HepG2 (cell line): ENCODE data around the gene B9D2. TPM values are rescaled to one million over a fixed set of nuclear protein-coding genes. Genes with fewer than 3 reads are reported as not detected.

Experiments used
- DR1 ChIP-seq: sonication (generic); formaldehyde crosslinking; IDR thresholded peaks from 2 replicates; pipeline ENCODE4 v1.8.0; 2021; ENCODE audit warnings: mild to moderate bottlenecking, missing genetic modification reagents, inconsistent platforms
- ESRRA ChIP-seq: sonication (generic); formaldehyde crosslinking; IDR thresholded peaks from 2 replicates; pipeline ENCODE4 v1.5.1; 2020; ENCODE audit warnings: mild to moderate bottlenecking, low read depth, missing genetic modification reagents
- FOXM1 ChIP-seq: sonication (generic); formaldehyde crosslinking; IDR thresholded peaks from 2 replicates; pipeline ENCODE4 v1.5.0; 2020; ENCODE audit warnings: missing genetic modification reagents
- GZF1 ChIP-seq: sonication (generic); formaldehyde crosslinking; IDR thresholded peaks from 2 replicates; pipeline ENCODE4 v1.5.1; 2020; ENCODE audit warnings: mild to moderate bottlenecking, missing genetic modification reagents
- KMT2A ChIP-seq: sonication (generic); formaldehyde crosslinking; IDR thresholded peaks from 2 replicates; pipeline ENCODE4 v1.4.0; 2020; ENCODE audit warnings: missing genetic modification reagents
- MED13 ChIP-seq: sonication (generic); formaldehyde crosslinking; IDR thresholded peaks from 2 replicates; pipeline ENCODE4 v1.5.0; 2020; ENCODE audit warnings: missing genetic modification reagents
- MXD4 ChIP-seq: IDR thresholded peaks from 2 replicates; pipeline ENCODE4 v1.6.1; 2016; ENCODE audit warnings: mild to moderate bottlenecking, missing biosample characterization, missing genetic modification reagents
- NBN ChIP-seq: fragments of 450-650 bp; conservative IDR thresholded peaks from 2 replicates; pipeline ENCODE4 v1.6.1; 2017
- NRL ChIP-seq: sonication (generic); formaldehyde crosslinking; IDR thresholded peaks from 2 replicates; pipeline ENCODE4 v1.5.0; 2020; ENCODE audit warnings: missing genetic modification reagents, mild to moderate bottlenecking, moderate library complexity, borderline replicate concordance
- PCBP2 ChIP-seq: fragments of 200-400 bp; formaldehyde crosslinking; optimal IDR thresholded peaks from 2 replicates; pipeline ENCODE3; 2018; ENCODE audit warnings: low read length, low read depth; ENCODE audit not compliant: poor library complexity, severe bottlenecking
- RBAK ChIP-seq: sonication (generic); formaldehyde crosslinking; IDR thresholded peaks from 2 replicates; pipeline ENCODE4 v1.5.1; 2020; ENCODE audit warnings: mild to moderate bottlenecking, missing genetic modification reagents
- RCOR2 ChIP-seq: IDR thresholded peaks from 2 replicates; pipeline ENCODE4 v1.6.1; 2016; ENCODE audit warnings: missing biosample characterization, missing genetic modification reagents
- SIN3A ChIP-seq: IDR thresholded peaks from 2 replicates; pipeline ENCODE4 v1.6.1; 2011; ENCODE audit warnings: low read depth, mild to moderate bottlenecking, control low read depth, low read length, borderline replicate concordance
- SRF ChIP-seq: IDR thresholded peaks from 2 replicates; pipeline ENCODE4 v1.6.1; 2011; ENCODE audit warnings: mild to moderate bottlenecking, low read depth, low read length, moderate library complexity
- SSRP1 ChIP-seq: IDR thresholded peaks from 2 replicates; pipeline ENCODE4 v1.6.1; 2016; ENCODE audit warnings: control low read depth
- SUZ12 ChIP-seq: fragments of 150-350 bp; IDR thresholded peaks from 2 replicates; pipeline ENCODE4 v1.6.1; 2014; ENCODE audit warnings: low read depth, low read length
- TCF7 ChIP-seq: sonication (generic); IDR thresholded peaks from 2 replicates; pipeline ENCODE4 v1.6.1; 2016; ENCODE audit warnings: antibody characterized with exemption, low read depth
- ZBTB25 ChIP-seq: IDR thresholded peaks from 2 replicates; pipeline ENCODE4 v1.6.1; 2018; ENCODE audit warnings: missing genetic modification reagents
- ZMAT3 ChIP-seq: sonication (generic); formaldehyde crosslinking; conservative IDR thresholded peaks from 2 replicates; pipeline ENCODE4 v1.7.0; 2021; ENCODE audit warnings: missing genetic modification reagents
- ZNF225 ChIP-seq: sonication (generic); formaldehyde crosslinking; IDR thresholded peaks from 2 replicates; pipeline ENCODE4 v1.4.0; 2020; ENCODE audit warnings: mild to moderate bottlenecking, missing genetic modification reagents
- ZNF260 ChIP-seq: sonication (generic); formaldehyde crosslinking; IDR thresholded peaks from 2 replicates; pipeline ENCODE4 v1.4.0; 2020; ENCODE audit warnings: missing genetic modification reagents, low read depth, mild to moderate bottlenecking, borderline replicate concordance
- ZNF510 ChIP-seq: sonication (generic); formaldehyde crosslinking; IDR thresholded peaks from 2 replicates; pipeline ENCODE4 v1.4.0; 2020; ENCODE audit warnings: low read depth, mild to moderate bottlenecking, missing genetic modification reagents
- ZNF564 ChIP-seq: sonication (generic); formaldehyde crosslinking; IDR thresholded peaks from 2 replicates; pipeline ENCODE4 v1.8.1; 2023; ENCODE audit warnings: mild to moderate bottlenecking, missing genetic modification reagents
- ZNF577 ChIP-seq: sonication (generic); formaldehyde crosslinking; IDR thresholded peaks from 2 replicates; pipeline ENCODE4 v1.4.0; 2020; ENCODE audit warnings: mild to moderate bottlenecking, low read depth, missing genetic modification reagents, borderline replicate concordance
- ZNF674 ChIP-seq: sonication (generic); formaldehyde crosslinking; IDR thresholded peaks from 2 replicates; pipeline ENCODE4 v1.5.0; 2020; ENCODE audit warnings: low read depth, mild to moderate bottlenecking, missing genetic modification reagents
- polyA plus RNA-seq, 8 experiments: library from polyadenylated mRNA; depleted of rRNA in 3 of 8; stranded (reverse) in 7 of 8; unstranded in 1 of 8; fragments of >200 nt; fragmentation: Illumina TruSeq in 4 of 8; extraction: Trizol in 4 of 8; gene quantifications; 2 replicates each; pipeline versions ENCODE4 v1.2.1 to v1.2.3, GENCODE V29; 2011 to 2016; ENCODE audit warnings: low read depth in 4 of 8, missing spikeins in 1 of 8, mixed read lengths in 1 of 8; ENCODE audit not compliant: insufficient read depth in 1 of 8
- total RNA-seq, 5 experiments: library from RNA; depleted of rRNA; stranded (reverse); fragments of >200 nt; fragmentation: Illumina TruSeq; extraction: Trizol; gene quantifications; 2 replicates each; pipeline ENCODE4 v1.2.3, GENCODE V29; 2016; ENCODE audit warnings: low read depth in 1 of 5
- TF ChIP-seq, protein P1 (sequence below): sonication (generic); formaldehyde crosslinking; IDR thresholded peaks from 2 replicates; pipeline ENCODE4 v1.5.0; 2020; ENCODE audit warnings: missing genetic modification reagents, mild to moderate bottlenecking, borderline replicate concordance
- TF ChIP-seq, protein P2 (sequence below): sonication (generic); formaldehyde crosslinking; IDR thresholded peaks from 2 replicates; pipeline ENCODE4 v1.4.0; 2020; ENCODE audit warnings: mild to moderate bottlenecking, missing genetic modification reagents
- TF ChIP-seq, protein P3 (sequence below): sonication (generic); formaldehyde crosslinking; IDR thresholded peaks from 2 replicates; pipeline ENCODE4 v1.5.0; 2020; ENCODE audit warnings: missing genetic modification reagents

Gene B9D2
- total and polyA plus RNA-seq, 2 of the 13 experiments (the other 11 are each of a cell fraction or from before 2014, with no cell fraction given) = 3.1 to 4.4 TPM

DNA sequence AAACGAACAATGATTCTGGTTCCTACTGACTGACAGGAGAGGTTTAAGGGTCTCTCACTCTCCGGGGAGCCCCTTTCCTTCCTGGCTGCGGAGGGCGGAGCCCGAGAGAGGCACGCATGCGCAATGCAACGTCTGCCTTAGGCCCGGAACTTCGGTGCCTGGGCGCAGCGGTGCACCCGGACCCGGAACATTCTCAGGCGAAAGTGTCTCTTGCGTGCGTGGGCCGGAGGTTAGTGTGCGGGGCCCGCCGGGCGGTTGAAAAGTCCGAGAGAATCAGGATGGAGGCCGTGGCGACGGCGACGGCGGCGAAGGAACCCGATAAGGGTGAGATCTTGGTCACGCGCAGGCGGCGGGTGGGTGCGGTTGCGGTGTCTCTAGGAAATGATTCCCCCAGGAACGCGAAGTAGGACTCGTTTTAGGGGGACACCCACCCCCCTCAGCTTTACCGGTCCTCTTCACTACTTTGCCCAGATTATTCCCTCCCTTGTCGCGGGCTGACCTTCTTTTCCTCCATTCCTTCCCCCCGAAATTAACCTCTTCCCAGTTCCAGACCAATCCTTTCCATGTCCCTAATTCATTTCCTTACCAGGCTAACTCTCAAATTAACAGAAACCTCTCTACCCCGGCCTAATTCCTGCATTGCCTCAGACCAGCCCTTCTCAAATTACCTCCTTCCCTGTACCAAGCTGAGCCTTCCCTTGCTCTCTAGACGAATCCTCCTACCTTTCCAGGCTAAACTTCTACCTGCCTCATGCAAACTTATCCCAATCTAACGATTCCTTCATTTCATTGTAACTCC is 53.7 kb downstream of the B9D2 start, which contains the start of gene CCDC97 (continued):
- peak; percentile 93 for TF ChIP-seq KMT2A (CRISPR knock-in tag)
- TF ChIP-seq ZBTB25 (CRISPR knock-in tag) = no peak; the same call in 1 of the 2 replicates
- TF ChIP-seq PCBP2 = no peak
- TF ChIP-seq RCOR2 (CRISPR knock-in tag) = no peak
- 0 out of 2 replicates have a peak, but pooled peaks have one; percentile 59 for TF ChIP-seq GZF1
- peak; percentile 75; the same call in 1 of the 2 replicates for TF ChIP-seq MED13 (CRISPR knock-in tag)
- TF ChIP-seq SIN3A = peak; percentile 84; the same call in 1 of the 2 replicates
- TF ChIP-seq FOXM1 = peak; percentile 48; the same call in 1 of the 2 replicates
- TF ChIP-seq, protein P1, sequence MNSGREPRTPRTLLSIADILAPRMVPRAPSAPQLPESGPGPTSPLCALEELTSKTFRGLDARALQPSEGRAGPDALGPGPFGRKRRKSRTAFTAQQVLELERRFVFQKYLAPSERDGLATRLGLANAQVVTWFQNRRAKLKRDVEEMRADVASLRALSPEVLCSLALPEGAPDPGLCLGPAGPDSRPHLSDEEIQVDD = no peak
- no peak for TF ChIP-seq DR1 (CRISPR knock-in tag)
- no peak for TF ChIP-seq ESRRA (CRISPR knock-in tag)
- TF ChIP-seq, protein P2, sequence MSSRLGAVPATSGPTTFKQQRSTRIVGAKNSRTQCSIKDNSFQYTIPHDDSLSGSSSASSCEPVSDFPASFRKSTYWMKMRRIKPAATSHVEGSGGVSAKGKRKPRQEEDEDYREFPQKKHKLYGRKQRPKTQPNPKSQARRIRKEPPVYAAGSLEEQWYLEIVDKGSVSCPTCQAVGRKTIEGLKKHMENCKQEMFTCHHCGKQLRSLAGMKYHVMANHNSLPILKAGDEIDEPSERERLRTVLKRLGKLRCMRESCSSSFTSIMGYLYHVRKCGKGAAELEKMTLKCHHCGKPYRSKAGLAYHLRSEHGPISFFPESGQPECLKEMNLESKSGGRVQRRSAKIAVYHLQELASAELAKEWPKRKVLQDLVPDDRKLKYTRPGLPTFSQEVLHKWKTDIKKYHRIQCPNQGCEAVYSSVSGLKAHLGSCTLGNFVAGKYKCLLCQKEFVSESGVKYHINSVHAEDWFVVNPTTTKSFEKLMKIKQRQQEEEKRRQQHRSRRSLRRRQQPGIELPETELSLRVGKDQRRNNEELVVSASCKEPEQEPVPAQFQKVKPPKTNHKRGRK (CRISPR knock-in tag) = no peak
- TF ChIP-seq ZNF674 (CRISPR knock-in tag) = 0 out of 2 replicates have a peak, but pooled peaks have one; percentile 53
- no peak for TF ChIP-seq NRL (CRISPR knock-in tag)
- TF ChIP-seq SUZ12 = no peak
- no peak for TF ChIP-seq ZNF260
- no peak for TF ChIP-seq TCF7
- TF ChIP-seq ZNF225 (CRISPR knock-in tag) = 0 out of 2 replicates have a peak, but pooled peaks have one; percentile 62
- TF ChIP-seq ZNF564 (CRISPR knock-in tag) = peak; percentile 81; the same call in 1 of the 2 replicates
- no peak for TF ChIP-seq RBAK (CRISPR knock-in tag)
- peak; percentile 85; the same call in 1 of the 2 replicates for TF ChIP-seq ZMAT3 (CRISPR knock-in tag)
- no peak for TF ChIP-seq NBN
- no peak for TF ChIP-seq ZNF577 (CRISPR knock-in tag)
- TF ChIP-seq ZNF510 (CRISPR knock-in tag) = no peak; the same call in 1 of the 2 replicates
- TF ChIP-seq, protein P3, sequence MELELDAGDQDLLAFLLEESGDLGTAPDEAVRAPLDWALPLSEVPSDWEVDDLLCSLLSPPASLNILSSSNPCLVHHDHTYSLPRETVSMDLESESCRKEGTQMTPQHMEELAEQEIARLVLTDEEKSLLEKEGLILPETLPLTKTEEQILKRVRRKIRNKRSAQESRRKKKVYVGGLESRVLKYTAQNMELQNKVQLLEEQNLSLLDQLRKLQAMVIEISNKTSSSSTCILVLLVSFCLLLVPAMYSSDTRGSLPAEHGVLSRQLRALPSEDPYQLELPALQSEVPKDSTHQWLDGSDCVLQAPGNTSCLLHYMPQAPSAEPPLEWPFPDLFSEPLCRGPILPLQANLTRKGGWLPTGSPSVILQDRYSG (CRISPR knock-in tag) = no peak
- TF ChIP-seq SRF = 0 out of 2 replicates have a peak, but pooled peaks have one; percentile 28
- peak; percentile 76; the same call in 1 of the 2 replicates for TF ChIP-seq MXD4 (CRISPR knock-in tag)
- no peak for TF ChIP-seq SSRP1 (CRISPR knock-in tag)
